Measurements from ENCODE around the gene RICTOR. TPM values are rescaled to one million over a fixed set of nuclear protein-coding genes. Genes with fewer than 3 reads are reported as not detected.

RICTOR gene
- total and polyA plus RNA-seq, 12 donors, result 3.1 to 88.3 (median 45.5) TPM

- no peak for TF ChIP-seq CTCF (IDR thresholded peaks at IDR 0.05)
- ATAC-seq (no peak), DNase-seq (no peak)
- Histone ChIP-seq H3K27me3 (no peaks in the 10 kb centered on the region), H3K36me3 (peaks cover 0 to 100% (median 51%) of the 10 kb centered on the region in 9 donors), H3K4me3 (no peak overlapping the region), H3K4me1 (no peaks in the 10 kb centered on the region), H3K27ac (no peak overlapping the region), H3K9me3 (no peaks in the 10 kb centered on the region)
- intact Hi-C loops (cut with DNase I), result no loop called here
- 63 to 64% methylated on average over 2 of the region's 2 CpGs for WGBS, 2 donors
Observed at GRCh38 chr5:38940230-38940858, 133.9 kb downstream of the RICTOR start.

- H3K36me3 ChIP-seq, result peaks cover 0 to 100% (median 40%) of the 10 kb centered on the region in 9 donors
- no peak for TF ChIP-seq CTCF (IDR thresholded peaks at IDR 0.05)
Observed at GRCh38 chr5:38938973-38939372, 135.2 kb downstream of the RICTOR start.

DNA sequence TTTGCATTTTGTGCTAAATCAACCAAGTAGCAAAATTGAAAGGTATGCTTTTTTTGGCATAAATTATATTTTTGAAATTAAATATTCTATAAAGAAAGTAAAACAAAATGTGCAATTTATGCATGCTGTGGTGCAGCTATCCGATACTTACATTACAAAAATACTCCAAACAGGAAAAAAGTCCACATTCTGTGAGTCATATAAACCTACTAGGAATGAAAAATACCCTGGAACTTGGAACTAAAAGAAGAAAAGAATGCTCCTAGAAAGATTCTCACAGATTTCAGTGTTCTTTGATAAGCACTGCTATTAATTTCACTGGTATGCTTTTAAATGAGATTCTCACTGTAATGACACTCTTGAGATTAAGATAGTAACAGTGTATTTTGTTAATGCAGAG lies 135.8 kb downstream of the RICTOR start:
- ATAC-seq (no peak), DNase-seq (no peak)
- no peak overlapping the region for H3K4me3 ChIP-seq
- 86 to 91% methylated on average over 1 of the region's 1 CpG for WGBS, 2 donors
- no peak overlapping the region for H3K27ac ChIP-seq
- no peaks in the 10 kb centered on the region for H3K27me3 ChIP-seq
- TF ChIP-seq CTCF (IDR thresholded peaks at IDR 0.05), result no peak
- H3K4me1 ChIP-seq, result no peaks in the 10 kb centered on the region
- peaks cover 0 to 100% (median 35%) of the 10 kb centered on the region in 9 donors for H3K36me3 ChIP-seq
- intact Hi-C loops (cut with DNase I), result no loop called here
- no peaks in the 10 kb centered on the region for H3K9me3 ChIP-seq

More at GRCh38 chr5:38938973-38939372, 135.2 kb downstream of the RICTOR start:
- ATAC-seq, result no peak
- no peak for DNase-seq
- no peak overlapping the region for H3K27ac ChIP-seq
- intact Hi-C loops (cut with DNase I), result no loop called here
- no peaks in the 10 kb centered on the region for H3K27me3 ChIP-seq
- H3K9me3 ChIP-seq, result no peaks in the 10 kb centered on the region
- no peaks in the 10 kb centered on the region for H3K4me1 ChIP-seq
- WGBS, 2 donors, result 49 to 59% methylated on average over 1 of the region's 1 CpG
- H3K4me3 ChIP-seq, result no peak overlapping the region

- no peaks in the 10 kb centered on the region for H3K9me3 ChIP-seq
- H3K27me3 ChIP-seq, result no peaks in the 10 kb centered on the region
- peaks cover 0 to 100% (median 25%) of the 10 kb centered on the region in 9 donors for H3K36me3 ChIP-seq
- no peak for ATAC-seq
- intact Hi-C loops (cut with DNase I), result no loop called here
- no peaks in the 10 kb centered on the region for H3K4me1 ChIP-seq
- TF ChIP-seq CTCF (IDR thresholded peaks at IDR 0.05), result no peak
- DNase-seq, result no peak
- no peak overlapping the region for H3K4me3 ChIP-seq
- H3K27ac ChIP-seq, result no peak overlapping the region
- 97 to 98% methylated on average over 6 of the region's 6 CpGs for WGBS, 2 donors
Observed at GRCh38 chr5:38936269-38936668, 137.9 kb downstream of the RICTOR start.
